NCI-H748 treated with DMSO at 0.1 percent for 48 hours (cell line): ENCODE results near the gene TTC39B.

Experiments used
- DNase-seq: peaks from one replicate; lab custom pipeline; 2025; lab: John Stamatoyannopoulos, UW

The TTC39B gene

GRCh38 chr9:15304632-15305031 is 2.4 kb downstream of the TTC39B start:
- no peak for DNase-seq

GRCh38 chr9:15300218-15300617 is 6.8 kb downstream of the TTC39B start:
- no peak for DNase-seq

- DNase-seq = no peak
Observed at GRCh38 chr9:15299374-15299939, 7.6 kb downstream of the TTC39B start.

- DNase-seq = no peak
Observed at GRCh38 chr9:15298362-15298761, 8.7 kb downstream of the TTC39B start.

GRCh38 chr9:15295761-15296405 is 11.1 kb downstream of the TTC39B start:
- no peak for DNase-seq

- no peak for DNase-seq
Observed at GRCh38 chr9:15294604-15295003, 12.4 kb downstream of the TTC39B start.

- DNase-seq = no peak
Observed at GRCh38 chr9:15293804-15294316, 13.2 kb downstream of the TTC39B start.

GRCh38 chr9:15293084-15293483 is 13.9 kb downstream of the TTC39B start:
- no peak for DNase-seq

- no peak for DNase-seq
Observed at GRCh38 chr9:15289603-15290002, 17.4 kb downstream of the TTC39B start.

GRCh38 chr9:15287309-15287708 is 19.7 kb downstream of the TTC39B start:
- DNase-seq = no peak

GRCh38 chr9:15286161-15286821 is 20.7 kb downstream of the TTC39B start:
- DNase-seq = no peak

- DNase-seq = no peak
Observed at GRCh38 chr9:15282567-15283285, 24.3 kb downstream of the TTC39B start.

- DNase-seq = no peak
Observed at GRCh38 chr9:15280647-15281046, 26.4 kb downstream of the TTC39B start.

- DNase-seq = no peak
Observed at GRCh38 chr9:15278839-15279238, 28.2 kb downstream of the TTC39B start.

- DNase-seq = no peak
Observed at GRCh38 chr9:15278091-15278687, 28.8 kb downstream of the TTC39B start.

GRCh38 chr9:15277400-15278090 is 29.5 kb downstream of the TTC39B start:
- peak; percentile 34 for DNase-seq

- DNase-seq = no peak
Observed at GRCh38 chr9:15276328-15276938, 30.6 kb downstream of the TTC39B start.

GRCh38 chr9:15274425-15274824 is 32.6 kb downstream of the TTC39B start:
- no peak for DNase-seq

- no peak for DNase-seq
Observed at GRCh38 chr9:15272377-15272928, 34.6 kb downstream of the TTC39B start.

GRCh38 chr9:15271403-15271802 is 35.6 kb downstream of the TTC39B start:
- DNase-seq = no peak

GRCh38 chr9:15268782-15269181 is 38.2 kb downstream of the TTC39B start:
- DNase-seq = no peak
